Prostate gland (tissue), 2 donors: ENCODE data around the gene CNPY3. TPM values are rescaled to one million over a fixed set of nuclear protein-coding genes. Genes with fewer than 3 reads are reported as not detected.
"Not testable (repeated sequence)": the region's sequence is repeated elsewhere in the genome, so short reads cannot be mapped to it uniquely, and the experiment has no call there.

Source experiments
- DNase-seq: peaks from one replicate; pipeline ENCODE4 v3.0.0-alpha.2; 2019; ENCODE audit warnings: low spot score
- H3K27ac ChIP-seq, 2 donors: fragments of 200-600 bp; sonication (generic); 2 replicates each; pipeline ENCODE4 v1.5.1; 2017 to 2019
- H3K27me3 ChIP-seq: fragments of 200-600 bp; sonication (generic); replicated peaks from 2 replicates; pipeline ENCODE4 v1.5.1; 2019; ENCODE audit not compliant: insufficient read depth
- H3K36me3 ChIP-seq, 2 donors: fragments of 200-600 bp; sonication (generic); 1 replicate in 1 of 2; 2 replicates in 1 of 2; pipeline versions ENCODE4 v1.5.1 to v1.8.1; 2017 to 2019
- H3K4me1 ChIP-seq: fragments of 200-600 bp; sonication (generic); replicated peaks from 2 replicates; pipeline ENCODE4 v1.5.1; 2019
- H3K4me3 ChIP-seq, 2 donors: fragments of 200-600 bp; sonication (generic); 2 replicates each; pipeline ENCODE4 v1.5.1; 2017 to 2019
- H3K9me3 ChIP-seq: fragments of 200-600 bp; sonication (generic); 2 replicates; pipeline ENCODE4 v1.5.1; 2017
- CTCF ChIP-seq, 4 experiments: fragments of 200-600 bp in 2 of 4; fragments of 450-650 bp in 2 of 4; sonication (generic) in 2 of 4; IDR thresholded peaks; 1 replicate in 3 of 4; 2 replicates in 1 of 4; pipeline ENCODE4 v1.5.1; 2016 to 2019; ENCODE audit warnings: antibody characterized with exemption in 4 of 4, mild to moderate bottlenecking in 2 of 4, moderate library complexity in 2 of 4
- POLR2A ChIP-seq: fragments of 450-650 bp; IDR thresholded peaks from one replicate; pipeline ENCODE4 v1.6.1; 2016; ENCODE audit warnings: antibody characterized with exemption, mild to moderate bottlenecking
- POLR2AphosphoS5 ChIP-seq: sonication (generic); formaldehyde crosslinking; IDR thresholded peaks from one replicate; pipeline ENCODE4 v1.6.1; 2017; ENCODE audit warnings: antibody characterized with exemption
- WGBS: methylation state at CpG from one replicate; pipeline ENCODE4 v1.1.5; 2018; 5-methylcytosine and 5-hydroxymethylcytosine counted together
- intact Hi-C: fragments of 100-400 bp; cut with DNase I; formaldehyde crosslinking; loops from one replicate; pipeline ENCODE4 v1.14.2; 2022
- total RNA-seq, 2 donors: library from RNA; depleted of rRNA; stranded (reverse); fragments of >200 nt; gene quantifications; one replicate each; pipeline ENCODE4 v1.1.0, GENCODE V29; 2016

The CNPY3 gene
- total RNA-seq, 2 donors from 2014 or later: 52.3 to 68.5 TPM

- peak overlapping the region; percentile 7 to 11 for H3K27ac ChIP-seq
- H3K27me3 ChIP-seq: no peaks in the 10 kb centered on the region
- no peaks in the 10 kb centered on the region for H3K4me1 ChIP-seq
- DNase-seq: no peak
- no peak overlapping the region for H3K4me3 ChIP-seq
- intact Hi-C loops: no loop called here
- 69% methylated on average over 9 of the region's 9 CpGs for WGBS
- H3K36me3 ChIP-seq: peaks cover 3 to 26% of the 10 kb centered on the region in 2 donors
- no peak for TF ChIP-seq POLR2A
- no peak for TF ChIP-seq POLR2AphosphoS5
- TF ChIP-seq CTCF (IDR thresholded peaks at IDR 0.05): no peak
- H3K9me3 ChIP-seq: no peaks in the 10 kb centered on the region
Measured at GRCh38 chr6:42938987-42939809, 9.9 kb downstream of the CNPY3 start.

- intact Hi-C loops: no loop called here
- H3K36me3 ChIP-seq: peaks cover 3 to 26% of the 10 kb centered on the region in 2 donors
- H3K27ac ChIP-seq: peak overlapping the region in 1 of 2 donors; percentile 7
- 84% methylated on average over 4 of the region's 4 CpGs for WGBS
- TF ChIP-seq POLR2AphosphoS5 (no peak), POLR2A (no peak), CTCF (IDR thresholded peaks at IDR 0.05) (no peak)
- H3K4me1 ChIP-seq: no peaks in the 10 kb centered on the region
- no peaks in the 10 kb centered on the region for H3K9me3 ChIP-seq
- no peak for DNase-seq
- H3K4me3 ChIP-seq: no peak overlapping the region
- no peaks in the 10 kb centered on the region for H3K27me3 ChIP-seq
Measured at GRCh38 chr6:42939810-42940167, 10.5 kb downstream of the CNPY3 start.

GRCh38 chr6:42940493-42941045, 11.3 kb downstream of the CNPY3 start:
- intact Hi-C loops: no loop called here

GRCh38 chr6:42941356-42941755, 12.1 kb downstream of the CNPY3 start:
- intact Hi-C loops, H3K27ac ChIP-seq, H3K4me3 ChIP-seq, H3K9me3 ChIP-seq, DNase-seq, H3K4me1 ChIP-seq, H3K27me3 ChIP-seq: not testable (repeated sequence)
- 95% methylated on average over 5 of the region's 5 CpGs for WGBS
- H3K36me3 ChIP-seq: peaks cover 3 to 15% of the 10 kb centered on the region in 2 donors

More at GRCh38 chr6:42940493-42941045, 11.3 kb downstream of the CNPY3 start:
- 94% methylated on average over 6 of the region's 6 CpGs for WGBS
- no peak for DNase-seq
- Histone ChIP-seq H3K4me3 (no peak overlapping the region), H3K36me3 (peaks cover 3 to 23% of the 10 kb centered on the region in 2 donors), H3K27me3 (no peaks in the 10 kb centered on the region), H3K4me1 (no peaks in the 10 kb centered on the region), H3K27ac (no peak overlapping the region), H3K9me3 (no peaks in the 10 kb centered on the region)
- TF ChIP-seq CTCF (IDR thresholded peaks at IDR 0.05) (no peak), POLR2AphosphoS5 (no peak), POLR2A (no peak)

GRCh38 chr6:42942444-42942843, 13.2 kb downstream of the CNPY3 start:
- 82% methylated on average over 7 of the region's 7 CpGs for WGBS
- TF ChIP-seq CTCF (IDR thresholded peaks at IDR 0.05) (no peak), POLR2A (no peak), POLR2AphosphoS5 (no peak)
- intact Hi-C loops: no loop called here

More at GRCh38 chr6:42942444-42942843, 13.2 kb downstream of the CNPY3 start:
- no peak for DNase-seq
- Histone ChIP-seq H3K27ac (no peak overlapping the region), H3K27me3 (no peaks in the 10 kb centered on the region), H3K4me1 (no peaks in the 10 kb centered on the region), H3K4me3 (no peak overlapping the region), H3K9me3 (no peaks in the 10 kb centered on the region), H3K36me3 (peaks cover 3 to 12% of the 10 kb centered on the region in 2 donors)
